Loucy (cell line): ENCODE results near the gene EIF2A.

Experiments used
- EZH2phosphoT487 ChIP-seq: fragments of 200-600 bp; IDR thresholded peaks from 2 replicates; pipeline ENCODE4 v1.6.1; 2018; ENCODE audit warnings: antibody characterized with exemption, mild to moderate bottlenecking, moderate library complexity, borderline replicate concordance
- TF ChIP-seq, protein P1 (sequence below): fragments of 200-600 bp; sonication (generic); conservative IDR thresholded peaks from 2 replicates; pipeline ENCODE4 v1.5.1; 2014; ENCODE audit warnings: mild to moderate bottlenecking, antibody characterized with exemption, low read length

DNA sequence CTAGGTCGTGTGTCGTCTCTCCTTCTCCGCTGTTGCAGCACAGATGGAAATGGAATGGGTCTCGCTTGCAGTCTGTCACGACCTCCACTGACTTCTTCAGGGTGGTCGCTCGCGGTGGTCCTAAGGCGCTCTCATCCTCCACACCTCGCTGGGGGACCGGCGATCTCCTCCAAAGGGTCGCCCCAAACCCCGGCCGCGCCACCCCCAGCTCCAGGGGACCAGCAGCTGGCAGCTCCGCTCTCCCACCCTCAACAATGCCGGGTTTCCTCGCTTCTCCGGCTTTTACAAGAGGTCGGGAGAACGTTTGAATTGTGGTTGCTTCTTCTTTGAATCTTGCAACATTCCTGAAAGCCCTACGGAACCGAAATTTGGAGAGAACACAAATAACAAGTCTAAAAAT lies 26.2 kb upstream of the EIF2A start:
- TF ChIP-seq, protein P1, sequence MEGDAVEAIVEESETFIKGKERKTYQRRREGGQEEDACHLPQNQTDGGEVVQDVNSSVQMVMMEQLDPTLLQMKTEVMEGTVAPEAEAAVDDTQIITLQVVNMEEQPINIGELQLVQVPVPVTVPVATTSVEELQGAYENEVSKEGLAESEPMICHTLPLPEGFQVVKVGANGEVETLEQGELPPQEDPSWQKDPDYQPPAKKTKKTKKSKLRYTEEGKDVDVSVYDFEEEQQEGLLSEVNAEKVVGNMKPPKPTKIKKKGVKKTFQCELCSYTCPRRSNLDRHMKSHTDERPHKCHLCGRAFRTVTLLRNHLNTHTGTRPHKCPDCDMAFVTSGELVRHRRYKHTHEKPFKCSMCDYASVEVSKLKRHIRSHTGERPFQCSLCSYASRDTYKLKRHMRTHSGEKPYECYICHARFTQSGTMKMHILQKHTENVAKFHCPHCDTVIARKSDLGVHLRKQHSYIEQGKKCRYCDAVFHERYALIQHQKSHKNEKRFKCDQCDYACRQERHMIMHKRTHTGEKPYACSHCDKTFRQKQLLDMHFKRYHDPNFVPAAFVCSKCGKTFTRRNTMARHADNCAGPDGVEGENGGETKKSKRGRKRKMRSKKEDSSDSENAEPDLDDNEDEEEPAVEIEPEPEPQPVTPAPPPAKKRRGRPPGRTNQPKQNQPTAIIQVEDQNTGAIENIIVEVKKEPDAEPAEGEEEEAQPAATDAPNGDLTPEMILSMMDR: no peak
- TF ChIP-seq EZH2phosphoT487: no peak
